GM19324 (cell line): ENCODE measurements around the gene NT5C3A.

Experiments
- ATAC-seq: cut with Tn5 transposase; IDR thresholded peaks from one replicate; pipeline ENCODE4 v1.9.1; 2021; ENCODE audit warnings: mild to moderate bottlenecking, moderate library complexity; ENCODE audit not compliant: unreplicated experiment, low FRiP score

NT5C3A gene

DNA sequence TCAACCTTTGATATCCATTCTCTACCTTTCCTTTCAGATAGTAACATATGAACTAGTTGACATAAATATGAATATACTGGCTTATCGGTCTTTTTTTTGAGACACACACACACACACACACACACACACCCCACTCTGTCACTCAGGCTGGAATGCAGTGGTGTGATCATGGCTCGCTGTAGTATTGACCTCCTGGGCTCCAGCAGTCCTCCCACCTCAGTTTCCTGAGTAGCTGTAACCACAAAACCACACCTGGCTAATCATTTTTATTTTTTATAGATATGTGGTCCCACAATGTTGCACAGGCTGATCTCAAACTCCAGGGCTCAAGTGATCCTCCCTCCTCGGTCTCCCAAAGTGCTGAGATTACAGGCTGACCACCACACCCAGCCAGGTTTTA lies 14.2 kb upstream of the NT5C3A start:
- ATAC-seq, result no peak

DNA sequence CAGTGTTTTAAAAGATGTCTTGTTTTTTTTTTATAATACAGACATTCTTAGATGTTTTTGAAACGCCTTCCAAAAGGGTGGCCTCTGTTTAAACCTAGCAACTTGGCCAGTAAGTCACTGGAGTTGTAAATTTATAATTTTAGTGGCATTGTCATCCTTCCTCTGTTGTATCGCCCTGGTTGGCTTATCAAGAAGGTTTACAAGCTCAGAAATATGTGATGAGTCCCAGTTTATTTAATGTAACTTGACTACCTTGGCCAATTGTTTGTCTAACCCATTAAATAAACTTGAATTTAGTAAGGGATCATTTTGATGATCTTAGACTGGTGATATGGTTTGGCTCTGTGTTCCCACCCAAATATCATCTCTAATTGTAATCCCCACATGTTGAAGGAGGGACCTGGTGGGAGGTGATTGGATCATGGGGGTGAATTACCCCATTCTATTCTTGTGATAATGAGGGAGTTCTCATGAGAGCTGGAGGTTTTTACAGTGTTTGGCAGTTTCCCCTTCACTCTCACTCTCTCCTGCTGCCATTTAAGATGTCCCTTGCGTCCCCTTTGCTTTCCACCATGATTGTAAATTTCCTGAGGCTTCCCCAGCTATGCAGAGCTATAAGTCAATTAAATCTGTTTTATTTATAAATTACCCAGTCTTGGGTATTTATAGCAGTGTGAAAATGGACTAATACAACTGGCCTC lies 13.4 kb upstream of the NT5C3A start:
- no peak for ATAC-seq

DNA sequence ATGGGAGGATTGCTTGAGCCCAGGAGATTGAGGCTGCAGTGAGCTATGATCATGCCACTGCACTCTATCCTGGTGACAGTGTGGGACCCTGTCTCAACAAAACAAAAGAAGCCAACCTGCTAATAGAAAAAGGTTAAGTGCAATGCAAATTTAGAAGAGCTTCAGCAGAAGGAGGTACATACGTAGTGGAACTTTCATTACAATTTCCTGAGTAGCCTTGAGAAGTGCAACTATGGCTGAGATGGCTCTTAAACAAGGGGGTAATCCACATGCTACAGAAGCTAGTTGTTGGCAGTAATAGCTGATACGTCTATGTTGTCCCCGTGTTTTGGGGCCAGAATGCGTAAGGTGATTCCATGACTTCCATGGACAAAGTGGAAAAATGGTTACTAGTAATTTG lies 10.7 kb upstream of the NT5C3A start:
- ATAC-seq, result no peak

DNA sequence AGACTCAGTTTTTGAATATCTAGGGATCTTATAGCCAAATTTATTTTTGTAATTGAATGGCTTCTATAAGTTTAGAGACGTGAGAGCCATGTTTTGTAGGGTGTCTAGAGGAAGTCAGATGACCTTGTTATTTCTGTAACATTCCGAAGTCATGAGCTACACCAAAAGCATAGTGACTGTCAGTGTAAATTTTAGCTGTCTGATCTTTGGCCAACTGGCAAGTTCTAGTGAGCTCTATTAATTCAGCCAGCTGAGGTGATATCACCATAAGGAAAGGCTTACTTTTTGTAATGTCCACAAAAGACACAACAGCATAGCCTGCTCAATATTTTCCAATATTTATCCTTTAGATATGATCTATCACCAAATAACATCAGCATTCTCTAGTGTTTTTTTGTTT lies 9.9 kb upstream of the NT5C3A start:
- ATAC-seq, result no peak

DNA sequence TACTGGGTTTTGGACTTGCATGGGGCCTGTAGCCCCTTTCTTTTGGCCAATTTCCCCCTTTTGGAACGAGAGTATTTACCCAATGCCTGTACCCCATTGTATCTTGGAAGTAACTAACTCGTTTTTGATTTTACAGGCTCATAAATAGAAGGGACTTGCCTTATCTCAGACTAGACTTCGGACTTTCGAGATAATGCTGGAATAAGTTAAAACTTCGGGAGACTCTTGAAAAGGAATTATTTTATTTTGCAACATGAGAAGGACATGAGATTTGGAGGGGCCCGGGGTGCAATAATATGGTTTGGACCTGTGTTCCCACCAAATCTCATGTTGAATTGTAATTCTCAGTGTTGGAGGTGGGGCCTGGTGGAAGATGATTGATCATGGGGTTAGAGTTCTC lies 8.3 kb upstream of the NT5C3A start:
- no peak for ATAC-seq

DNA sequence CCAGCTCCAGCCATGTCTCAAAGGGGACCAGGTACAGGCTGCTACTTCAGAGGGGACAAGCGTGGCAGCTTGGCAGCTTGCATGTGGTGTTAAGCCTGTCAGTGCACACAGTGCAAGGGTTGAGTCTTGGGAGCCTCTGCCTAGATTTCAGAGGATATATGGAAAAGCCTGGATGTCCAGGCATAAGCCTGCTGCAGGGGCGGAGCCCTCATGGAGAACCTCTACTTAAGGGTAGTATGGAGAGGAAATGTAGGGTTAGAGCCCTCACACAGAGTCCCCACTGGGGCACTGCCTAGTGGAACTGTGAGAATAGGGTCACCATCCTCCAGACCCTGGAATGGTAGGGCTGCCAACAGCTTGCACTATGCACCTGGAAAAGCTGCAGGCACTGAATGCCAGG lies 7.7 kb upstream of the NT5C3A start:
- ATAC-seq, result no peak

DNA sequence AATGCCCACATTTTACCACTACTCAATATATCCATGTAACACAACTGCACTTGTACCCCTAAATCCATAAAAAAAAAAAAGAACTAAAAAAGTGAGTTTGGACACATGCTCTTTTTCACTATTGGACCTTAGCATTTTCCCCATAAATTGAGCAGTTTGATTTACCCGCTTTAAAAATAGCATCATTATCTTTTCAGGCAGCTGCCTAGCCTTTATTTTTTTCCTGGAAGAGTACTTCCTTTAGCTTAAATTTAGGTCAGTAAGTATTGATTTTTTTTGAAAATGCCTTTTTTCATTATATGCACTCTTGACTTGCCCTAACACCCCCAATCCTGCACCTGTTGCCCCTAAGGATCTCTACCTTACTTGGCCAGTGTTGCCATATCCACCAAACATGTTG lies 5.3 kb upstream of the NT5C3A start:
- no peak for ATAC-seq

DNA sequence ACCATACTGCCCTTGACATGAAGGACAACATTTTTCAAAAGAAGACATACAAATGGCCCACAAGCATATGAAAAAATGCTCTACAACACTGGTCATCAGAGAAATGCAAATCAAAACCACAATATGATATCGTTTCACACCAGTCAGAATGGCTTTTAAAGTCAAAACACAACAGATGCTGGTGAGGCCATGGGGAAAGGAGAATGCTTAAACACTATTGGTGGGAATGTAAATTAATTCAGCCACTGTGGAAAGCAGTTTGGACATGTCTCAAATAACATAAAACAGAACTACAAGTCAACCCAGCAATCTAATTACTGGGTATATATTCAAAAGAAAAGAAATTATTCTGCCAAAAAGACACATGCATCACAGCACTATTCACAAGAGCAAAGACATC lies 4.2 kb upstream of the NT5C3A start:
- no peak for ATAC-seq

DNA sequence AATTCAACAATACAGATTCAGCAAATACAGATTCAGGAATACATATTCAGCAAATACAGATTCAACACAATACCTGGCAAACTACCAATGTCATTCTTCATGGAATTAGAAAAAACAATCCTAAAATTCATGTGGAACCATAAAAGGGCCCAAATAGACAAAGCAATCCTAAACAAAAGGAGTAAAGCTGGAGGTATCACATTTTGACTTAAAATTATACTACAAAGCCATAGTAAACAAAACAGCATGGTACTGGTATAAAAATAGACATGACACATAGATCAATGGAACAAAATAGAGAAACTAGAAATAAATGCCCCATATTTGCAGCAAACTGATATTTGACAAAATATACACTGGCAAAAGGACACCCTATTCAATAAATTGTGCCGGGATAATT lies 3.4 kb upstream of the NT5C3A start:
- no peak for ATAC-seq

DNA sequence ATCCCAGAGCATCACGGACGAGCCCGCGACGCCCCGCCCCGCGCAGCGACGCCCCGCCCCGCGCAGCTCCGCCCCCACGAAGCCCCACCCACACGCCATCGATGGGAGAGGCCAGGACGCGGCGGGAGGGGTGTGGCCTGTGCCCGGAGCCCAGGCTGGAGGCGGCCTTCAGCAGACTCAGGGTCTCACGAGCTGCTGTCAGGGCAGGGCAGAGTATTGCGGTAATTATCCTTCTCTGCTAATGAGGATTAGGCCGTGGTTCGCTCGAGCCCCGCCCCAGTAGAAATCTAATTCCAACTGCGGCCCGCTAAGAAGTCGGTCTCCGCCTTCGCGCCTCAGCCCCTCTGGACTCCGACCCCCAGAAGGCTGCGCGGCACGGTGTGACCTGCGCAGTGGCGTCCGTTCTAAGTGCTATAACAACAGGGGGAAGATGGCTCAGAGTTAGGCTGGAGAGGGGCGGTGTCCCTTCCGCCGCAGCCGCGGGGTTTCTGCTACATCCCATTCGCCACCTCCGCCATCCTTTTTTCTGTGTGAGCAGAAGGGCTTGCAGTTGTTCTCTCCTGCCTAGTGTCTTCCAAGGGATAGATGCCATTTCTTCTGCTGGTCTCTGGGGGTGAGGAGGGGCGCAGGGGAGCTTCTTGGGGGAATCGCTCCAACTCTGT lies 337 bp upstream of the NT5C3A start:
- peak; percentile 97 for ATAC-seq

DNA sequence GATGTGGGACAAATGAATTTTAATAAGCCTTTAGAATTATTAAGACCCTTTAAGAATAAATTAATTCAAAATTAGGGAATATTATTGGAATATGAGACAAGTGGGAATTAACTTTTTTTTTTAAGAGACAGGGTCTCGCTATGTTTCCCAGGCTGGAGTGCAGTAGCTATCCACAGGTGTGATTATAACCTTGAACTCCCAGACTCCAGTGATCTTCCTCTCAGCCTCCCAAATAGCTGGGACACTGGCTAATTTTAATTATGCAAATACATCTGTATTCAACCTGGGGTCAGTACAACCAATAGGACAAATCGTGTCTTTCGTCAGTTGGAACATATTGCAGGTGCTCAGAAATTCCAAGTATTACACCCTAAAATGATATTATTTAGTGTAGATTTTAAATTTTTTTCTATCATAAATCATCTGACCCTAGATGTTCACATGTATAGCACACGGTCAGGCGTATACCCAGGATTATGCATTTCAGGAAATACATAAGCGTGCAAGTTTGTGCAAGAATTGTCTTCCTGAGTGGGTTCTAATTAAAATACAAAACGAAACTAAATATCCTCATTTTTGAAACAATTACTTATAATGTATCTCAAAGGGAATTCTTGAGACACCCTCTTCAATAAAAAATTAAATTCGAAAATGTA lies 1.2 kb downstream of the NT5C3A start:
- no peak for ATAC-seq

DNA sequence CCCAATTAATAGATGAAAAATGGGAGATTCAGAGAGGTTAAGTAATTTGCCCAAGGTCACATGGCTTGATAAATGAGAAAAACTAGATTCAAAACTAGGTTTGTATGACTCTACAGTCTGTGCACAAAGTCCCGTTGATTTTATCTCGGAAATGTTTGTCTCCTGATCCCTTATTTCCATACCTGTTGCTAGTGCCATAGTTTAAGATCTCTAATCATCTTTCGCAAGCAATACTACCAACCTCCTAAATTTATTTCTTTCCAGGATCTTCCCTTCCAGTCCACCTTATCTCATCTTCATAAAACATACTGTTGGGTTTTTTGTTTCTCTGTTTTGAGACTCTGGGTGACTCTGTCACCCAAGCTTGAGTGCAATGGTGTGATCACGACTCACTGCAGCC lies 2.9 kb downstream of the NT5C3A start:
- no peak for ATAC-seq

DNA sequence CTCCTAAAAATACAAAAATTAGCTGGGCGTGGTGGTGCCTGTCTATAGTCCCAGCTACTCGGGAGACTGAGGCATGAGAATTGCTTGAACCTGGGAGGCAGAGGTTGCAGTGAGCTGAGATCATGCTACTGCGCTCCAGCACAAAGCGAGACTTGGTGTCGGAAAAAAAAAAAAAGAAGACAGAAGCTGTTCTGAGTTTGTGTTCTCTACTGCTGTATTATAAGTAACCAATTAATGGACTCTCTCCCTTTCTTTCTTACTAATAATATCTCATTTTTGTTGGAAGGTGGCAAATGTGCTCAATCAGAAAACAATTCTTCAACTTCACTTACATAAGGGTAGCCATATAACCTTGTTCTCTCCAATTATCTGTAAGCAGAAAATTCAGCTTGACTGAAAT lies 7.4 kb downstream of the NT5C3A start:
- ATAC-seq, result no peak

DNA sequence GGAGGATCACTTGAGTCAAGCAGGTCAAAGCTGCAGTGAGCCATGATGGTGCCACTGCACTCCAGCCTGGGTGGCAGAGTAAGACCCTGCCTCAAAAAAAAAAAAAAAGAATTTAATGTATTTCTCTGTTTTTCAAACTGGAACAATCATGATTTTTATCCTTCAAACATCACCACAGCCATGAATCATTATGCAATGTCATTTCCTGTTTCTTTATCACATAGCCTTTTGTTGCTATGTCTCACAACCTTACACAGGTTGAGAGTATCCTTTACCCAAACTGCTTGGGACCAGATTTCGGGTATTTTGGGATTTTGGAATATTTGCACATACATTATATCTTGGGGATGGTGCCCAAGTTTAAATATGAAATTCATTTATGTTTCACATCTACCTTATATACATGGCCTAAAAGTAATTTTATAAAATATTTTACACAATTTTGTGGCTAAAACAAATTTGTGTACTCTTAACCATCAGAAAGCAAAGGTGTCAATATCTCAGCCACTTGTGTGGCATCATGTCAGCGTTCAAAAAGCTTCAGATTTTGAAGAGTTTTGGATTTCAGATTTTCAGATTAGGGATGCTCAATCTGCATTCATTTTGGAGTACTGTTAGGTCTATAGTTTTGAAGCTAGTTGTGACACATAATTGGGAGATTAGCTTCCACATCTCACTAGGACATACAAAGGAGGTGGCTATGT lies 8.2 kb downstream of the NT5C3A start:
- no peak for ATAC-seq

DNA sequence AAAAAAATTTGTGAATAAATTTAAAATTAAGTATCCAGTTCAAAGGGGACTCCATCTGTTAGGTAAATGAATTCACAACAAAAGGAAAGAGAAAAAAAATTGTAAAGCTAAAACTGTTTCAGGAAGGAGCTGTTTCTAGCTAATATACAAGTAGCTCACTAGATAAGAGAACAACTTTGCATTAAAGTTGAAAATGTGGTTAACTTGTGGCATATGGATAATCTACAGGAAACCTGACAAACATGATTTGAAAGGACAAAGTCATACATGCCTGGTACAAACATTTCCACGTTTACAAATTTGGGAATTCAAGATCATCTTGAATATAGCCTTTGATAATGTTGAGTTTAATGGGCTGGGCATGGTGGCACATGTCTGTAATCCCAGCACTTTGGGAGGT lies 8.9 kb downstream of the NT5C3A start:
- ATAC-seq, result no peak

DNA sequence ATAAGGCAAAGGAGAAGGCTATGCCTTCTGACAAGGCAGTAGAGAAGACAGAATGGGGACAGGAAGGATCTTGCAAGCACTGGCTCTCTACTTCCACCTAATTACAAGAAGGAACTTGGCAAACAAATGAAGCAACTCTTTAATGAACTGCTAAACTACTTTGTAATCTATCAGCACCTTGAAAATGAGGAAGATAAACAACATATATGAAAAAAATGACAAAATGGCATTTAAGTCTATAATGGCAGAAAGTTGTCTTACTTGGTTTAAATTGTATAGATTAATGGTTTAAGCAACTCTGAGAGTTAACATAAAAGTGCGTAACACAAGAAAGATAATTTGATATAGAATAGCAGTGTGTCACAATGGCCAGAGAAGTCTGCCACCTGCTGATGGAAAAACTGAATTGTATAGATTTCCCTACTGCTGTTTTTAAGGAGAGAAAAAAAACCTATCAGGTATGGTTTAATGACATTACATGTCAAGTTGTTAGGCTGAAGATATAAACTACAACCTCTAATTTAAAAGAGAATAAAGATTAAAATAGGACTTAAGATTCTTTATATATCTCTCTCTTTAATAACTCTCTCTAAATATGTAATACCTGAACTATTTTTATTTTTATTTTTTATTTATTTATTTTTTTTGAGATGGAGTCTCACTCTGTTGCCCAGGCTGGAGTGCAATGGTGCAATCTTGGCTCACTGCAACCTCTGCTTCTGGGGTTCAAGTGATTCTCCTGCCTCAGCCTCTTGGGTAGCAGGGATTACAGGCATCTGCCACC lies 11.8 kb downstream of the NT5C3A start:
- ATAC-seq, result no peak

DNA sequence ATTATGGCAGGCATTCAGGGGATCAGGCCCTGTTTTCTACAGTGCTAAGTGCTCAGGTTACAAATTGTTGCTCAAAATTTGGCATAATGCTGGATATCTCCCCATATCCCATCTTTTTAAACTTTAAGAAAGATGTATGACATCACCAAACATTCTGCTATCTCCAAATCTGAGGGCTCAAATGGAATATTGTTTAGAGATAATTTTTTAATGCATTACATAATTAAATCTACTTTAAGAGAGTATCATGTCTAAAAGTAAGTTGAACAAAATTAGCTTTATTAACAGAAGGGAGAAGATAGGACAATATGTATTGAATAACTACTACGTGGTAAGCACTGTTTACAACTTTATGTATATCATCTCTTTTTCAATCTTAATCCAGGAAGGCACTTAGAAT lies 13.9 kb downstream of the NT5C3A start:
- no peak for ATAC-seq

DNA sequence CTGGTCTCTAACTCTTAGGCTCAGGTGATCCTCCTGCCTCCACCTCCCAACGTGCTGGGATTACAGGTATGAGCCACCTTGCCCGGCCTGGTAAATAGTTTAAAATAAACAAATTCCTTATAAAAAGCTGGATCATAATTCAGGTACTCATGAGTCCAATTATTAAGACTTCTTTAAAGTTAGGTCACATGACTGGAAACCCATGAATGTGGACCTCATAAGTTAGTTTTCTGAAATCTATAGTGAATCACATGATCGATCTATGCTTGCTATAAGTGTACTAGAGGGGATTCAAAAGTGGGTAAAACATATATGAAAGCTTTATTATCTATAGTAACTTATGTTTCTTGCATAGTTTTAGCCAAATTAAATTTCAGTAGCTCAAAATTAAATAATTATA lies 14.3 kb downstream of the NT5C3A start:
- no peak for ATAC-seq

DNA sequence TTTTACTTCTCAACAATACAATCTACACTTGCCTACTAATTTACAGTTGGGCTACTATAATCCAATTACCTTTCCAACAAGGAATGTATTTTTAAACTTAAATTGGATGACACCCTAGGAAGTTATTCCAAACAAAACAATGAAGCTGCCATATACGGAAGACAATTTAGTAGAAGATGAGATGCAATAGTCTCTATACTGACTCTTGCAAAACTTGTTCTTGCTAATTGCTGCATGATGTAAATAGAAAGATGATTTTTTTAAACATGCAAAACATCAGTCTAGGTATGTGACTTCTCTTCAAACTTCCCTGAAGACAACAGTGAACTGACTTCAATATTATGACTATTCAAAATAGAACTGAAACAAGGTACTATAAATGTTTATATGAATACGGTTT lies 17.6 kb downstream of the NT5C3A start:
- ATAC-seq, result no peak

DNA sequence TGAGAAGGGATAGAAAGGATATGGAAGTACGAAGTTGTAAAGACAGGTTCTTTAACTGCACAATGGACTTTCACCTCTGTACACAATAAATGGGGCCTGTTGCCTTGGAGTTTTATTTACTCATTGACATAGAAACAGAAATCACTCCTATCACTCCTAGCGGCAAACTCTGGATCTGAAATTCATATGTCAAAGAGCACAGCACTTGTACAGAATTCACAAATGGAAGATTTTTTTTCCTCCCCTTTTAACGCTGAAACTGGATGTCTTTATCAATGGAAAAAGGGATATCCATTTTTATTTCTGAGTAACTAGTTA lies 18.2 kb downstream of the NT5C3A start:
- no peak for ATAC-seq
